Upper lobe of left lung (tissue), 6 donors: ENCODE results near the gene VKORC1L1. TPM values are rescaled to one million over a fixed set of nuclear protein-coding genes. Genes with fewer than 3 reads are reported as not detected.
"Not testable (repeated sequence)": the region's sequence is repeated elsewhere in the genome, so short reads cannot be mapped to it uniquely, and the experiment has no call there.

Source experiments
- ATAC-seq, 2 donors: fragments of 200-7000 bp; cut with Tn5 transposase; one replicate each; pipeline ENCODE4 v1.9.1; 2022; ENCODE audit warnings: mild to moderate bottlenecking in 2 of 2, moderate library complexity in 2 of 2; ENCODE audit not compliant: low FRiP score in 2 of 2
- DNase-seq, 2 donors: peaks; one replicate each; pipeline ENCODE4 v3.0.0-alpha.2; 2019 to 2020
- H3K27ac ChIP-seq, 4 donors: fragments of 200-600 bp; sonication (generic); one replicate each; pipeline ENCODE4 v1.5.1; 2016 to 2019
- H3K27me3 ChIP-seq, 4 donors: fragments of 200-600 bp; sonication (generic); one replicate each; pipeline ENCODE4 v1.5.1; 2017 to 2019
- H3K36me3 ChIP-seq, 4 donors: fragments of 200-600 bp; sonication (generic); one replicate each; pipeline ENCODE4 v1.5.1; 2016 to 2019
- H3K4me1 ChIP-seq, 4 donors: fragments of 200-600 bp; sonication (generic); one replicate each; pipeline ENCODE4 v1.5.1; 2018 to 2019
- H3K4me3 ChIP-seq, 4 donors: fragments of 200-600 bp; sonication (generic); one replicate each; pipeline ENCODE4 v1.5.1; 2017 to 2019; ENCODE audit warnings: mild to moderate bottlenecking in 2 of 4, moderate library complexity in 1 of 4
- H3K9me3 ChIP-seq, 4 donors: fragments of 200-600 bp; sonication (generic); one replicate each; pipeline ENCODE4 v1.5.1; 2018 to 2019
- CTCF ChIP-seq, 6 experiments: fragments of 450-650 bp in 4 of 6; fragments of 200-600 bp in 2 of 6; sonication (generic) in 2 of 6; IDR thresholded peaks; one replicate each; pipeline ENCODE4 v1.5.1; 2016 to 2019; ENCODE audit warnings: antibody characterized with exemption in 6 of 6
- EP300 ChIP-seq, 4 donors: sonication (generic); formaldehyde crosslinking; IDR thresholded peaks; one replicate each; pipeline ENCODE4 v1.5.1; 2017; ENCODE audit warnings: antibody characterized with exemption in 4 of 4, control low read depth in 2 of 4
- POLR2A ChIP-seq, 4 donors: fragments of 450-650 bp; IDR thresholded peaks; one replicate each; pipeline ENCODE4 v1.5.1; 2016 to 2017; ENCODE audit warnings: antibody characterized with exemption in 4 of 4, mild to moderate bottlenecking in 2 of 4
- POLR2AphosphoS5 ChIP-seq, 2 donors: sonication (generic); formaldehyde crosslinking; IDR thresholded peaks; one replicate each; pipeline ENCODE4 v1.5.1; 2017; ENCODE audit warnings: antibody characterized with exemption in 2 of 2
- WGBS, 2 donors: methylation state at CpG; one replicate each; pipeline ENCODE4 v1.1.5; 2017 to 2018; 5-methylcytosine and 5-hydroxymethylcytosine counted together
- small RNA-seq, 4 donors: library from RNA; depleted of rRNA; stranded (forward); fragments of <200 nt; gene quantifications; one replicate each; pipeline ENCODE3, GENCODE V24; 2016
- total RNA-seq, 6 donors: library from RNA; depleted of rRNA in 4 of 6; stranded (reverse); fragments of >200 nt in 4 of 6; gene quantifications; one replicate each; pipeline versions ENCODE4 v1.1.0 to v1.2.1, GENCODE V29; 2016 to 2021
- donor health status: DM: no; HTN: no; CAD: no; lungs with moderate emphysema.
- donor health status: DM: no; HTN: yes; CAD: no; lungs with severe emphysema.

Gene VKORC1L1
- total RNA-seq, 6 donors from 2014 or later, result 14.7 to 49.1 (median 33.8) TPM

DNA sequence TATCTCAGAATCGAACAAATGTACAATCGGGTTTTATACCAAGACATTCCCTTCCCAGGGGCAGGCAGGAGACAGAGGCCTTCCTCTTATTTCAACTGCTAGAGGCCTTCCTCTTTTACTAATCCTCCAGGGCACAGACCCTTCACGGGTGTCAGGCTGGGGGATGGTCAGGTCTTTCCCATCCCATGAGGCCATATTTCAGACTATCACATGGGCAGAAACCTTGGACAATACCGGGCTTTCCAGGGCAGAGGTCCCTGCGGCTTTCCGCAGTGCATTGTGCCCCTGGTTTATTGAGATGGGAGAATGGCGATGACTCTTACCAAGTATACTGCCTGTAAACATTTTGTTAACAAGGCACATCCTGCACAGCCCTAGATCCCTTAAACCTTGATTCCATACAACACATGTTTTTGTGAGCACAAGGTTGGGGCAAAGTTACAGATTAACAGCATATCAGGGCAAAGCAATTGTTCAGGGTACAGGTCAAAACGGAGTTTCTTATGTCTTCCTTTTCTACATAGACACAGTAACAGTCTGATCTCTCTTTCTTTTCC is 132.3 kb downstream of the VKORC1L1 start:
- not testable (repeated sequence) for H3K27me3 ChIP-seq, H3K27ac ChIP-seq, H3K4me3 ChIP-seq, DNase-seq, H3K36me3 ChIP-seq, H3K4me1 ChIP-seq, ATAC-seq, H3K9me3 ChIP-seq
- WGBS, 2 donors, result 86 to 90% methylated on average over 8 of the region's 8 CpGs

GRCh38 chr7:66007232-66007631 is 134.4 kb downstream of the VKORC1L1 start:
- no peak overlapping the region for H3K4me3 ChIP-seq
- DNase-seq, result no peak
- no peaks in the 10 kb centered on the region for H3K36me3 ChIP-seq
- no peaks in the 10 kb centered on the region for H3K27me3 ChIP-seq
- H3K4me1 ChIP-seq, result no peaks in the 10 kb centered on the region
- no peak for ATAC-seq
- 88 to 91% methylated on average over 6 of the region's 6 CpGs for WGBS, 2 donors
- TF ChIP-seq EP300 (IDR thresholded peaks at IDR 0.05), result no peak
- no peak for TF ChIP-seq POLR2A (IDR thresholded peaks at IDR 0.05)
- TF ChIP-seq POLR2AphosphoS5 (IDR thresholded peaks at IDR 0.05), result no peak
- no peak for TF ChIP-seq CTCF (IDR thresholded peaks at IDR 0.05)
- H3K9me3 ChIP-seq, result no peaks in the 10 kb centered on the region
- no peak overlapping the region for H3K27ac ChIP-seq

Small RNAs within 50 kb of the gene (small RNA-seq; reads per million reads assigned to genes)
- gene AC073261.1 (0 reads per million in 4 donors), gene RNU6-973P (0 reads per million in 4 donors)

Other genes starting within 250 kb of the VKORC1L1 start
- 10 to 100 TPM; 47.7 to 91.4 (median 66.8) TPM for gene GUSB, start 109.1 kb downstream of the VKORC1L1 start, total RNA-seq
- gene ASL, start 202.7 kb downstream of the VKORC1L1 start, total RNA-seq, result 100 to 1,000 TPM in 1 of 6 donors, 10 to 100 TPM in 5; 45.5 to 101 (median 67.6) TPM
- 10 to 100 TPM; 31.1 to 91.1 (median 37.3) TPM for gene CRCP, start 241.8 kb downstream of the VKORC1L1 start, total RNA-seq